Large intestine (tissue), 3 donors: ENCODE data around the gene MAN1C1. TPM values are rescaled to one million over a fixed set of nuclear protein-coding genes. Genes with fewer than 3 reads are reported as not detected.

Source experiments
- DNase-seq, 2 donors: peaks; one replicate each; pipeline versions ENCODE4 v3.0.0 to v3.0.0-alpha.2; 2013
- H3K27ac ChIP-seq: one replicate; pipeline ENCODE4 v1.5.1; 2013; ENCODE audit warnings: low read length
- H3K27me3 ChIP-seq: 2 replicates; pipeline ENCODE4 v1.6.1; 2013; ENCODE audit warnings: low read length; ENCODE audit not compliant: control insufficient read depth, insufficient read depth
- H3K36me3 ChIP-seq: 2 replicates; pipeline ENCODE4 v1.6.1; 2013; ENCODE audit warnings: low read length; ENCODE audit not compliant: control insufficient read depth, insufficient read depth
- H3K4me1 ChIP-seq: one replicate; pipeline ENCODE4 v1.6.1; 2013; ENCODE audit warnings: low read length; ENCODE audit not compliant: control insufficient read depth, insufficient read depth
- H3K4me3 ChIP-seq: one replicate; pipeline ENCODE4 v1.5.1; 2013; ENCODE audit warnings: low read length
- H3K9me3 ChIP-seq: one replicate; pipeline ENCODE4 v1.6.1; 2013; ENCODE audit warnings: mild to moderate bottlenecking, low read depth, low read length, moderate library complexity; ENCODE audit not compliant: control insufficient read depth
- WGBS: methylation state at CpG from one replicate; pipeline ENCODE4 v1.1.5; 2013; ENCODE audit warnings: low lambda C conversion rate; ENCODE audit not compliant: insufficient coverage; 5-methylcytosine and 5-hydroxymethylcytosine counted together
- polyA plus RNA-seq: library from polyadenylated mRNA; unstranded; fragments of 120-200 nt; gene quantifications from one replicate; pipeline ENCODE4 v1.2.1, GENCODE V29; 2013

MAN1C1 gene
- polyA plus RNA-seq, 1 donor = 21.2 TPM

GRCh38 chr1:25793585-25794170 is 177.1 kb downstream of the MAN1C1 start:
- Histone ChIP-seq H3K36me3 (no peaks in the 10 kb centered on the region), H3K4me1 (peaks cover 16% of the 10 kb centered on the region), H3K27ac (no peak overlapping the region), H3K9me3 (no peaks in the 10 kb centered on the region), H3K4me3 (no peak overlapping the region), H3K27me3 (no peaks in the 10 kb centered on the region)
- no CpG with 5 or more reads among the region's 7 CpGs for WGBS
- DNase-seq = no peak

- Histone ChIP-seq H3K36me3 (no peaks in the 10 kb centered on the region), H3K27me3 (no peaks in the 10 kb centered on the region), H3K4me1 (peaks cover 22% of the 10 kb centered on the region), H3K9me3 (no peaks in the 10 kb centered on the region), H3K27ac (no peak overlapping the region), H3K4me3 (no peak overlapping the region)
- DNase-seq = no peak
- no CpG with 5 or more reads among the region's 8 CpGs for WGBS
Measured at GRCh38 chr1:25794325-25794724, 177.7 kb downstream of the MAN1C1 start.

GRCh38 chr1:25795211-25795610 is 178.6 kb downstream of the MAN1C1 start:
- peaks cover 26% of the 10 kb centered on the region for H3K4me1 ChIP-seq
- H3K27me3 ChIP-seq = no peaks in the 10 kb centered on the region
- DNase-seq = peak in 1 of 2 donors; percentile 82
- H3K4me3 ChIP-seq = no peak overlapping the region
- no peaks in the 10 kb centered on the region for H3K9me3 ChIP-seq
- no peaks in the 10 kb centered on the region for H3K36me3 ChIP-seq
- no CpG with 5 or more reads among the region's 2 CpGs for WGBS
- peak overlapping the region; percentile 68 for H3K27ac ChIP-seq

GRCh38 chr1:25795946-25796810 is 179.6 kb downstream of the MAN1C1 start:
- Histone ChIP-seq H3K4me1 (peaks cover 32% of the 10 kb centered on the region), H3K27me3 (no peaks in the 10 kb centered on the region), H3K4me3 (no peak overlapping the region), H3K9me3 (no peaks in the 10 kb centered on the region), H3K36me3 (no peaks in the 10 kb centered on the region), H3K27ac (peak overlapping the region; percentile 68)
- DNase-seq = peak in 1 of 2 donors; percentile 73
- no CpG with 5 or more reads among the region's 22 CpGs for WGBS

- Histone ChIP-seq H3K27ac (no peak overlapping the region), H3K4me1 (peaks cover 33% of the 10 kb centered on the region), H3K4me3 (no peak overlapping the region), H3K9me3 (no peaks in the 10 kb centered on the region), H3K36me3 (no peaks in the 10 kb centered on the region), H3K27me3 (no peaks in the 10 kb centered on the region)
- peak; percentile 64 to 72 for DNase-seq
- WGBS = no CpG with 5 or more reads among the region's 19 CpGs
Measured at GRCh38 chr1:25796811-25797458, 180.3 kb downstream of the MAN1C1 start.

- Histone ChIP-seq H3K4me3 (no peak overlapping the region), H3K27me3 (no peaks in the 10 kb centered on the region), H3K4me1 (peaks cover 33% of the 10 kb centered on the region), H3K27ac (no peak overlapping the region), H3K9me3 (no peaks in the 10 kb centered on the region), H3K36me3 (peaks cover 3% of the 10 kb centered on the region)
- WGBS = no CpG with 5 or more reads among the region's 8 CpGs
- DNase-seq = no peak
Measured at GRCh38 chr1:25797939-25798338, 181.3 kb downstream of the MAN1C1 start.

GRCh38 chr1:25798666-25799351 is 182.2 kb downstream of the MAN1C1 start:
- peaks cover 33% of the 10 kb centered on the region for H3K4me1 ChIP-seq
- no peak overlapping the region for H3K27ac ChIP-seq
- no CpG with 5 or more reads among the region's 8 CpGs for whole genome bisulfite sequencing

GRCh38 chr1:25799352-25799934 is 182.9 kb downstream of the MAN1C1 start:
- DNase-seq = peak in 1 of 2 donors; percentile 42
- H3K36me3 ChIP-seq = peaks cover 3% of the 10 kb centered on the region
- peak overlapping the region; percentile 50 for H3K4me3 ChIP-seq
- WGBS = no CpG with 5 or more reads among the region's 12 CpGs
- H3K27ac ChIP-seq = peak overlapping the region; percentile 23
- no peaks in the 10 kb centered on the region for H3K27me3 ChIP-seq
- peaks cover 30% of the 10 kb centered on the region for H3K4me1 ChIP-seq
- no peaks in the 10 kb centered on the region for H3K9me3 ChIP-seq

More at GRCh38 chr1:25798666-25799351, 182.2 kb downstream of the MAN1C1 start:
- no peak for DNase-seq
- Histone ChIP-seq H3K9me3 (no peaks in the 10 kb centered on the region), H3K27me3 (no peaks in the 10 kb centered on the region), H3K36me3 (peaks cover 3% of the 10 kb centered on the region), H3K4me3 (no peak overlapping the region)

- WGBS = no CpG with 5 or more reads among the region's 91 CpGs
- peaks cover 9% of the 10 kb centered on the region for H3K36me3 ChIP-seq
- H3K9me3 ChIP-seq = no peaks in the 10 kb centered on the region
- H3K4me3 ChIP-seq = peak within 1 kb of the TSS; percentile 55
- H3K27me3 ChIP-seq = no peaks in the 10 kb centered on the region
- peak within 1 kb of the TSS; percentile 23 for H3K27ac ChIP-seq
- H3K4me1 ChIP-seq = peaks cover 27% of the 10 kb centered on the region
- DNase-seq = peak in 1 of 2 donors; percentile 63
Measured at GRCh38 chr1:25799935-25800702, 183.5 kb downstream of the MAN1C1 start, which contains the start of gene SELENON. Gene SELENON, plus strand, starts transcription at chr1:25800193. Its CDS starts 38 bp downstream, at chr1:25800231.
